GM12878 (cell line): ENCODE results near the gene NHLRC4. TPM values are rescaled to one million over a fixed set of nuclear protein-coding genes. Genes with fewer than 3 reads are reported as not detected.

ENCODE experiments used
- ATAC-seq: fragments of 200-7000 bp; cut with Tn5 transposase; 3 replicates; pipeline ENCODE4 v1.9.1; 2020; ENCODE audit warnings: mild to moderate bottlenecking, moderate library complexity
- BruUV-seq: library from RNA; stranded (reverse); fragments of 400-500 nt; replicated peaks from 2 replicates; lab custom pipeline; 2021; lab: Mats Ljungman, UMichigan
- CTCF ChIA-PET: fragments of 300-600 bp; sonication (Branson Sonifier 250); formaldehyde crosslinking; extraction: SDS; loops from one replicate; lab custom pipeline; 2021; ENCODE audit warnings: inconsistent platforms; lab: Yijun Ruan, JAX
- POLR2A ChIA-PET: fragments of 350-600 bp; formaldehyde crosslinking; extraction: SDS; loops from one replicate; lab custom pipeline; 2021; ENCODE audit warnings: inconsistent platforms; lab: Charles Lee
- RAD21 ChIA-PET: fragments of 300-600 bp; sonication (Branson Sonifier 250); formaldehyde crosslinking; loops from one replicate; lab custom pipeline; 2023; ENCODE audit warnings: antibody characterized with exemption; ENCODE audit not compliant: unreplicated experiment; lab: Charles Lee
- SMC1A ChIA-PET: fragments of 300-600 bp; sonication (Branson Sonifier 250); formaldehyde crosslinking; loops from one replicate; lab custom pipeline; 2023; ENCODE audit not compliant: unreplicated experiment, uncharacterized antibody; lab: Charles Lee
- DNase-seq: peaks from one replicate; pipeline ENCODE4 v3.0.0-alpha.2; 2011; ENCODE audit warnings: low read depth, low spot score
- FAIRE-seq: peaks from 3 replicates; lab custom pipeline; 2011; peaks lifted over from hg19 to GRCh38; lab: Jason Lieb, UNC
- H2AFZ ChIP-seq: 2 replicates; pipeline ENCODE4 v1.6.0; 2011; ENCODE audit warnings: low read depth, low read length, control low read depth; ENCODE audit not compliant: control insufficient read depth
- H3K27ac ChIP-seq: 2 replicates; pipeline ENCODE4 v1.5.1; 2011; ENCODE audit warnings: control low read depth; ENCODE audit not compliant: control insufficient read depth, insufficient read depth
- H3K27me3 ChIP-seq, 2 experiments: replicated peaks in 1 of 2; 2 replicates each; pipeline versions ENCODE4 v1.6.0 to v1.6.1; 2011; ENCODE audit warnings: low read length in 1 of 2; ENCODE audit not compliant: control insufficient read depth in 2 of 2, insufficient read depth in 2 of 2
- H3K36me3 ChIP-seq, 2 experiments: 2 replicates each; pipeline ENCODE4 v1.5.1; 2011; ENCODE audit warnings: low read length in 1 of 2; ENCODE audit not compliant: control insufficient read depth in 2 of 2, insufficient read depth in 2 of 2
- H3K4me1 ChIP-seq: 2 replicates; pipeline ENCODE4 v1.6.1; 2011; ENCODE audit warnings: mild to moderate bottlenecking, low read length, moderate library complexity, mixed read lengths; ENCODE audit not compliant: control insufficient read depth, insufficient read depth
- H3K4me2 ChIP-seq: 2 replicates; pipeline ENCODE4 v1.6.0; 2011; ENCODE audit warnings: control low read depth; ENCODE audit not compliant: control insufficient read depth, insufficient read depth
- H3K4me3 ChIP-seq: fragments of 200-600 bp; sonication (generic); 2 replicates; pipeline ENCODE4 v1.5.1; 2016
- H3K79me2 ChIP-seq: 2 replicates; pipeline ENCODE4 v1.6.0; 2011; ENCODE audit warnings: low read length; ENCODE audit not compliant: control insufficient read depth, insufficient read depth
- H3K9ac ChIP-seq: 2 replicates; pipeline ENCODE4 v1.8.0; 2011; ENCODE audit warnings: low read length, control low read depth, mixed read lengths; ENCODE audit not compliant: control insufficient read depth, insufficient read depth
- H3K9me3 ChIP-seq: replicated peaks from 3 replicates; pipeline ENCODE4 v1.5.1; 2011; ENCODE audit warnings: mild to moderate bottlenecking, low read length; ENCODE audit not compliant: control insufficient read depth, insufficient read depth
- H4K20me1 ChIP-seq: 2 replicates; pipeline ENCODE4 v1.6.0; 2011; ENCODE audit not compliant: control insufficient read depth, insufficient read depth
- BMI1 ChIP-seq: fragments of 450-650 bp; IDR thresholded peaks from 2 replicates; pipeline ENCODE4 v1.6.1; 2016; ENCODE audit warnings: mild to moderate bottlenecking, moderate library complexity, borderline replicate concordance
- CBFB ChIP-seq: IDR thresholded peaks from 2 replicates; pipeline ENCODE4 v1.6.1; 2016; ENCODE audit warnings: antibody characterized with exemption, low read depth
- DPF2 ChIP-seq: fragments of 450-650 bp; IDR thresholded peaks from 2 replicates; pipeline ENCODE4 v1.6.1; 2017; ENCODE audit warnings: mild to moderate bottlenecking
- NFIC ChIP-seq: IDR thresholded peaks from 2 replicates; pipeline ENCODE4 v1.6.1; 2012; ENCODE audit warnings: low read depth, mild to moderate bottlenecking, inconsistent platforms, low read length, moderate library complexity
- PAX8 ChIP-seq: fragments of 450-650 bp; IDR thresholded peaks from 2 replicates; pipeline ENCODE4 v1.6.1; 2017; ENCODE audit warnings: mild to moderate bottlenecking, moderate library complexity
- SIX5 ChIP-seq: IDR thresholded peaks from 2 replicates; pipeline ENCODE4 v1.6.1; 2011; ENCODE audit warnings: mild to moderate bottlenecking, low read depth, low read length, moderate library complexity; ENCODE audit not compliant: severe bottlenecking
- ZBED1 ChIP-seq: IDR thresholded peaks from 2 replicates; pipeline ENCODE4 v1.6.1; 2016; ENCODE audit warnings: borderline replicate concordance
- WGBS: methylation state at CpG from one replicate; pipeline ENCODE4 v1.1.6; 2016; ENCODE audit warnings: low lambda C conversion rate; ENCODE audit not compliant: insufficient replicate concordance, insufficient coverage; ENCODE audit errors: missing lambda C conversion rate; 5-methylcytosine and 5-hydroxymethylcytosine counted together
- in situ Hi-C: fragments of 300-500 bp; cut with MboI; formaldehyde crosslinking; loops from 9 replicates; pipeline ENCODE4 v1.14.3; 2018; ENCODE audit warnings: mixed read lengths
- intact Hi-C: fragments of 100-400 bp; cut with micrococcal nuclease; formaldehyde crosslinking; loops from one replicate; pipeline ENCODE4 v1.14.2; 2022; ENCODE audit not compliant: unreplicated experiment
- polyA plus RNA-seq, 11 experiments: library from polyadenylated mRNA; depleted of rRNA in 4 of 11; unstranded in 6 of 11; stranded (reverse) in 5 of 11; fragments of >200 nt; fragmentation: Nextera tagmentation in 4 of 11; fragmentation: Illumina TruSeq in 1 of 11; extraction: Ambion mirVana in 4 of 11; extraction: Trizol in 1 of 11; gene quantifications; 1 replicate in 1 of 11; 2 replicates in 10 of 11; pipeline versions ENCODE4 v1.2.1 to v1.2.3, GENCODE V29; 2011 to 2016; ENCODE audit warnings: inconsistent platforms in 2 of 11, missing spikeins in 2 of 11, low read depth in 1 of 11
- total RNA-seq, 4 experiments: library from RNA; depleted of rRNA in 3 of 4; stranded (reverse); fragments of >200 nt in 3 of 4; fragmentation: Illumina TruSeq in 1 of 4; extraction: Trizol in 1 of 4; gene quantifications; 2 replicates each; pipeline versions ENCODE4 v1.2.1 to v1.2.3, GENCODE V29; 2013 to 2021
- TF ChIP-seq, protein P1 (sequence below): IDR thresholded peaks from 2 replicates; pipeline ENCODE4 v1.6.1; 2012; ENCODE audit warnings: low read depth, low read length, improper control_type of control experiment
- TF ChIP-seq, protein P2 (sequence below): fragments of 450-650 bp; IDR thresholded peaks from 2 replicates; pipeline ENCODE4 v1.6.1; 2017; ENCODE audit warnings: antibody characterized with exemption, mild to moderate bottlenecking, moderate library complexity

Gene NHLRC4
- total and polyA plus RNA-seq, 10 of the 15 experiments (the other 5 are each of a cell fraction or from before 2014, with no cell fraction given) = 0.07 to 1.1 (median 0.57) TPM; not detected in 3

DNA sequence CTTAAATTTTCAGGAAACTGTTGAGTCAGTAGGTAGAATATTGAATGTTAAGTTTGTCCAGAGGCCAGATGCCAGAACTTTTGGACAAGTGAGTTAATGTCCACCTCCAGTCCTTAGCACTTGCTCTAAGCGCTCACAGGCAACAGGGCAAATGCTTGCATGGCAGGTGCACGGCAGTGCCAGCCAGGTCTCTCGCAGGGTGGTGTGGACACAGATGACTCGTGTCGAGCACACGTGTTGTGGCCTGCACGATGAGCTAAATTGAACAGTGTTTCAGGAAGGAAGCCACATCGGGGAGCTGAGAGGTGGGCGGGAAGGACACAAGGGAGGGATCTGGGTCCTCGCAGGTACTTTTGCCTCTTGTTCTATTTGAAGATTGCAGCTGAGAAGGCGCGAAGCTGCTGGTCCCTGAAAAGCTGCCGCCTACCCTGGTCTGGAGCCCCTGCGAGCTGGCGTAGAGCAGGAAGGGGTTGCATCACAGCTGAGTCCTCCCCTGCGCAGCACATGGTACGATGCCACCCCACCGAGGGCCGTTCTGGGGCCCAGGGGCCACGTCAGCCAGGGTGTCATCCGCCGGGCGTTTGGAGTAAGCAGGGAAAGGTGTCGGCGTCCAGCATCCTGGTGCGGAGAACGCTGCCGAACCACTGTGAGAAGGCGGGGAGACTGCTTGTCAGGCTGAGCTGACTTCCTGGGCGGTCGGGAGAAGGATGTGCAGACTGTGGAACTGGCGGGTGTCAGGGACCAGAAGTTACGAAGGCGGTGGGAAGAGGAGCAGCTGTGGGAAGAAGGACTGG, 29.3 kb downstream of the NHLRC4 start:
- in situ Hi-C loops = no loop called here
- peaks cover 2% of the 10 kb centered on the region for H3K4me1 ChIP-seq
- H3K27ac ChIP-seq = no peak overlapping the region
- H3K4me2 ChIP-seq = no peak overlapping the region
- no peaks in the 10 kb centered on the region for H3K27me3 ChIP-seq
- ChIA-PET SMC1A (no interaction called here), POLR2A (no interaction called here), CTCF (interaction anchor here (0.9 kb wide), 1 partner anchor 9 kb away, joined by 4 read pairs; no protein-coding TSS in a partner anchor), RAD21 (no interaction called here)
- peaks cover 2% of the 10 kb centered on the region for H3K79me2 ChIP-seq
- H2AFZ ChIP-seq = no peak overlapping the region
- ATAC-seq (no peak), FAIRE-seq (no peak), DNase-seq (no peak)
- no peak overlapping the region for H3K4me3 ChIP-seq
- peaks cover 0 to 4% of the 10 kb centered on the region in 2 experiments; a peak in 2 of 4 replicates for H3K36me3 ChIP-seq
- TF ChIP-seq ZBED1 (no peak), NFIC (no peak), DPF2 (no peak), CBFB (no peak), PAX8 (no peak), BMI1 (no peak), SIX5 (no peak)
- TF ChIP-seq, protein P1, sequence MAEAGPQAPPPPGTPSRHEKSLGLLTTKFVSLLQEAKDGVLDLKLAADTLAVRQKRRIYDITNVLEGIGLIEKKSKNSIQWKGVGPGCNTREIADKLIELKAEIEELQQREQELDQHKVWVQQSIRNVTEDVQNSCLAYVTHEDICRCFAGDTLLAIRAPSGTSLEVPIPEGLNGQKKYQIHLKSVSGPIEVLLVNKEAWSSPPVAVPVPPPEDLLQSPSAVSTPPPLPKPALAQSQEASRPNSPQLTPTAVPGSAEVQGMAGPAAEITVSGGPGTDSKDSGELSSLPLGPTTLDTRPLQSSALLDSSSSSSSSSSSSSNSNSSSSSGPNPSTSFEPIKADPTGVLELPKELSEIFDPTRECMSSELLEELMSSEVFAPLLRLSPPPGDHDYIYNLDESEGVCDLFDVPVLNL = no peak
- TF ChIP-seq, protein P2, sequence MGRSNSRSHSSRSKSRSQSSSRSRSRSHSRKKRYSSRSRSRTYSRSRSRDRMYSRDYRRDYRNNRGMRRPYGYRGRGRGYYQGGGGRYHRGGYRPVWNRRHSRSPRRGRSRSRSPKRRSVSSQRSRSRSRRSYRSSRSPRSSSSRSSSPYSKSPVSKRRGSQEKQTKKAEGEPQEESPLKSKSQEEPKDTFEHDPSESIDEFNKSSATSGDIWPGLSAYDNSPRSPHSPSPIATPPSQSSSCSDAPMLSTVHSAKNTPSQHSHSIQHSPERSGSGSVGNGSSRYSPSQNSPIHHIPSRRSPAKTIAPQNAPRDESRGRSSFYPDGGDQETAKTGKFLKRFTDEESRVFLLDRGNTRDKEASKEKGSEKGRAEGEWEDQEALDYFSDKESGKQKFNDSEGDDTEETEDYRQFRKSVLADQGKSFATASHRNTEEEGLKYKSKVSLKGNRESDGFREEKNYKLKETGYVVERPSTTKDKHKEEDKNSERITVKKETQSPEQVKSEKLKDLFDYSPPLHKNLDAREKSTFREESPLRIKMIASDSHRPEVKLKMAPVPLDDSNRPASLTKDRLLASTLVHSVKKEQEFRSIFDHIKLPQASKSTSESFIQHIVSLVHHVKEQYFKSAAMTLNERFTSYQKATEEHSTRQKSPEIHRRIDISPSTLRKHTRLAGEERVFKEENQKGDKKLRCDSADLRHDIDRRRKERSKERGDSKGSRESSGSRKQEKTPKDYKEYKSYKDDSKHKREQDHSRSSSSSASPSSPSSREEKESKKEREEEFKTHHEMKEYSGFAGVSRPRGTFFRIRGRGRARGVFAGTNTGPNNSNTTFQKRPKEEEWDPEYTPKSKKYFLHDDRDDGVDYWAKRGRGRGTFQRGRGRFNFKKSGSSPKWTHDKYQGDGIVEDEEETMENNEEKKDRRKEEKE = no peak
- 80% methylated on average over 31 of the region's 34 CpGs for WGBS
- no peaks in the 10 kb centered on the region for H4K20me1 ChIP-seq
- H3K9me3 ChIP-seq = no peaks in the 10 kb centered on the region; the same call in 2 of the 3 replicates
- H3K9ac ChIP-seq = no peak overlapping the region
- no TSS peak for BruUV-seq
- intact Hi-C loops = no loop called here
